Peyer's patch (tissue), 4 donors: ENCODE measurements around the gene STK32B. TPM values are rescaled to one million over a fixed set of nuclear protein-coding genes. Genes with fewer than 3 reads are reported as not detected.

Source experiments
- DNase-seq, 3 donors: peaks; one replicate each; pipeline ENCODE4 v3.0.0-alpha.2; 2017 to 2019
- H3K27ac ChIP-seq, 4 donors: fragments of 200-600 bp; sonication (generic); one replicate each; pipeline ENCODE4 v1.5.1; 2016 to 2019
- H3K27me3 ChIP-seq, 2 donors: fragments of 200-600 bp; sonication (generic); one replicate each; pipeline ENCODE4 v1.5.1; 2019
- H3K36me3 ChIP-seq, 3 donors: fragments of 200-600 bp; sonication (generic); one replicate each; pipeline ENCODE4 v1.5.1; 2016 to 2019
- H3K4me1 ChIP-seq, 4 donors: fragments of 200-600 bp; sonication (generic); one replicate each; pipeline ENCODE4 v1.5.1; 2016 to 2019
- H3K4me3 ChIP-seq, 4 donors: fragments of 200-600 bp; sonication (generic); 1 replicate in 3 of 4; 2 replicates in 1 of 4; pipeline ENCODE4 v1.5.1; 2016 to 2019; ENCODE audit warnings: mild to moderate bottlenecking in 1 of 4
- H3K9me3 ChIP-seq, 4 donors: fragments of 200-600 bp; sonication (generic); one replicate each; pipeline ENCODE4 v1.5.1; 2016 to 2019; ENCODE audit warnings: mild to moderate bottlenecking in 1 of 4
- POLR2A ChIP-seq, 2 donors: fragments of 450-650 bp; IDR thresholded peaks; one replicate each; pipeline ENCODE4 v1.5.1; 2017; ENCODE audit warnings: antibody characterized with exemption in 2 of 2, mild to moderate bottlenecking in 2 of 2, moderate library complexity in 2 of 2
- total RNA-seq, 4 donors: library from RNA; depleted of rRNA; stranded (reverse); fragments of >200 nt; gene quantifications; one replicate each; pipeline ENCODE4 v1.1.0, GENCODE V29; 2016
- TF ChIP-seq, protein P1 (sequence below), 6 experiments: fragments of 450-650 bp in 4 of 6; fragments of 200-600 bp in 2 of 6; sonication (generic) in 1 of 6; IDR thresholded peaks; one replicate each; pipeline ENCODE4 v1.5.1; 2017 to 2019; ENCODE audit warnings: antibody characterized with exemption in 6 of 6, mild to moderate bottlenecking in 3 of 6, moderate library complexity in 1 of 6

Gene STK32B
- total RNA-seq, 4 donors from 2014 or later, result 0.35 to 3.3 (median 1.3) TPM

DNA sequence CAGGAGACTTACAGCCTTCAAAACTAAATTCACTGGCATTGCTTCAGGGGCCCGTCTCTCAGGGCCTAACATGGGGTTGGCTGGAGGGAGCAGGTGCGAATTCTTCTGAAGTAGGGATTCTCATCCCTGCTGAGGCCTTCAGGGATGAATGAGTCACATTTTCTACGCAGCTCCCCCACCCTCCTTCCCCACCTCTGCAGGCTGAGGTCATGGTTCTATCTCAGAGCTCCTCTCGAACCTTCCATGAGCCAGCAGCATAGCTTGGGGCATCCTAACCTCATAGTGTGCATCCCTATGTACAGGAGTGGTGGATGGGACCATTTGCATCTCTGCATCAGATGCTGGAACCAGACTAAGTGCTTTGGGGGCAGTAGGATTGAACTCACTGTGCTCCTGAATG is 347.8 kb downstream of the STK32B start:
- Histone ChIP-seq H3K27me3 (no peaks in the 10 kb centered on the region), H3K27ac (no peak overlapping the region)
- no peak for DNase-seq

DNA sequence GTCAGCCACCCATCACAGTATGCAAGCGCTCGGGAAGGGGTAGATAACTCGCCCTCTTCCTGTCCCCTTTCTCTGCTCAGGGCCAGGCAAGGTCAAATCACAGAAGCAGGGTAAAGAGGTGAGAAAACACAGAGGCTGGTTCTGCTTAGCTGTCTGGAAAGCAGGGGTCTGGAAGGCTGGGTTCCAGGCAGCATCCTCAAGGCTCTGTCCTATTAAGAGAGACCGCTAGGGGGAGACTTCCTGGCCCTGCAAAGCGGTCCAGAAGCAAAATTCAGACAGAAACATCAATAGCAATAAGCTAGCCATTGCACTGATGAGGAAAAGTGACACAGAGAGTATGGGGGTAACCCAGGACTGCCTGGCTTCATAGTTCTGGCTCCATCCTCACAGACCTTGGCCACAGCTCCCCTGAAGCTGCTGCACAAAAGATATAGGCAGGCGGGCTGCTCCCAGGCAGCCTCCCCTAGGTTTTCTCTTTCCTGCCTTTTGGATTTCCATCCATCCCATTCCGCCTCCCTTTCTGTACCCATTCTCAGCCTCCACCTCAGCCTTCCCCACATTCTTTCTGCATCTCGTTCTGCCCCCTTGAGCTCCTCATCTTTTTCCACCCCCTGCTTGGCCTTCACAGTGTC is 348.6 kb downstream of the STK32B start:
- H3K36me3 ChIP-seq, result no peaks in the 10 kb centered on the region
- H3K4me3 ChIP-seq, result no peak overlapping the region
- TF ChIP-seq POLR2A (IDR thresholded peaks at IDR 0.05), result no peak
- TF ChIP-seq, protein P1, sequence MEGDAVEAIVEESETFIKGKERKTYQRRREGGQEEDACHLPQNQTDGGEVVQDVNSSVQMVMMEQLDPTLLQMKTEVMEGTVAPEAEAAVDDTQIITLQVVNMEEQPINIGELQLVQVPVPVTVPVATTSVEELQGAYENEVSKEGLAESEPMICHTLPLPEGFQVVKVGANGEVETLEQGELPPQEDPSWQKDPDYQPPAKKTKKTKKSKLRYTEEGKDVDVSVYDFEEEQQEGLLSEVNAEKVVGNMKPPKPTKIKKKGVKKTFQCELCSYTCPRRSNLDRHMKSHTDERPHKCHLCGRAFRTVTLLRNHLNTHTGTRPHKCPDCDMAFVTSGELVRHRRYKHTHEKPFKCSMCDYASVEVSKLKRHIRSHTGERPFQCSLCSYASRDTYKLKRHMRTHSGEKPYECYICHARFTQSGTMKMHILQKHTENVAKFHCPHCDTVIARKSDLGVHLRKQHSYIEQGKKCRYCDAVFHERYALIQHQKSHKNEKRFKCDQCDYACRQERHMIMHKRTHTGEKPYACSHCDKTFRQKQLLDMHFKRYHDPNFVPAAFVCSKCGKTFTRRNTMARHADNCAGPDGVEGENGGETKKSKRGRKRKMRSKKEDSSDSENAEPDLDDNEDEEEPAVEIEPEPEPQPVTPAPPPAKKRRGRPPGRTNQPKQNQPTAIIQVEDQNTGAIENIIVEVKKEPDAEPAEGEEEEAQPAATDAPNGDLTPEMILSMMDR (IDR thresholded peaks at IDR 0.05), result peak in 3 of 6 experiments; percentile 21 to 37 (median 25)
- H3K9me3 ChIP-seq, result no peaks in the 10 kb centered on the region
- H3K27ac ChIP-seq, result no peak overlapping the region
- H3K4me1 ChIP-seq, result no peaks in the 10 kb centered on the region
- DNase-seq, result no peak
- H3K27me3 ChIP-seq, result no peaks in the 10 kb centered on the region

More for the DNA sequence above, 347.8 kb downstream of the STK32B start:
- Histone ChIP-seq H3K36me3 (no peaks in the 10 kb centered on the region), H3K4me1 (no peaks in the 10 kb centered on the region), H3K4me3 (no peak overlapping the region), H3K9me3 (no peaks in the 10 kb centered on the region)
- TF ChIP-seq, protein P1 (IDR thresholded peaks at IDR 0.05), result no peak

DNA sequence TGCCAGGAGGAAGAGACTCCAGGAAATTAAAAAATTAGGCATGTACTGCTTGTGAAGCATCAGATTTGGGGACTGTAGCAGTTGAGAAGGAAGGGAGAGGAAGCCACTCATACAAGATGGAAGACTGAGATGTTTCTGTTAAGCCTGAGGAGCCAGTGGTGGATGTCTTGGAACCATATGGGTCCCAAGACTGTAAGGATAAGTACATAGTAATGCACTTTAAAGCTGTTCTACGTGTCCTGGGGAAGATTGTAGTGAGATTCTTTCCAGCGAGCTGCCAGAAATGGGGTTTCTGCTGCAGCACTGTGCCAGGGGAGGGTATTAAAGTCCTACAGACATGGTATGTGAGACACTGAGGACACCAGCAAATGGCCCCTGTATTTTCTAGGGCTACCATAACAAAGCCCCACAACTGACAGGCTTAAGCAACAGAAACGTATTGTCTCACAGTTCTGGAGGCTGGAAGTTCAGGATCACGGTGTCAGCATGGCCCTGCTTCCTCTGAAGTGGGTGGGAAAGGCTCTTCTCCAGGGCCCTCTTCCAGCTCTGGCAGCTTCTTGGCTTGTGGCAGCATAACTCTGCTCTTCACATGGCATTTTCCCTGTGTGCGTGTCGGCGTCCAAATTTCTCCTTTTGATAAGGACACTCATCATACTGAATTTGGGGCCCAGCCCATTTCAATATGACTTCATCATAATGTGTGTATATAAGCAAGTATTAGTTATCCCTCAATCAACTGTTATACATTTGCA is 352.6 kb downstream of the STK32B start:
- no peak overlapping the region for H3K27ac ChIP-seq
- H3K27me3 ChIP-seq, result no peaks in the 10 kb centered on the region
- H3K36me3 ChIP-seq, result no peaks in the 10 kb centered on the region
- no peak for TF ChIP-seq POLR2A (IDR thresholded peaks at IDR 0.05)
- TF ChIP-seq, protein P1 (IDR thresholded peaks at IDR 0.05), result no peak
- H3K4me1 ChIP-seq, result no peaks in the 10 kb centered on the region
- no peak for DNase-seq
- H3K9me3 ChIP-seq, result peaks cover 0 to 9% (median 2%) of the 10 kb centered on the region in 4 donors
- H3K4me3 ChIP-seq, result no peak overlapping the region

DNA sequence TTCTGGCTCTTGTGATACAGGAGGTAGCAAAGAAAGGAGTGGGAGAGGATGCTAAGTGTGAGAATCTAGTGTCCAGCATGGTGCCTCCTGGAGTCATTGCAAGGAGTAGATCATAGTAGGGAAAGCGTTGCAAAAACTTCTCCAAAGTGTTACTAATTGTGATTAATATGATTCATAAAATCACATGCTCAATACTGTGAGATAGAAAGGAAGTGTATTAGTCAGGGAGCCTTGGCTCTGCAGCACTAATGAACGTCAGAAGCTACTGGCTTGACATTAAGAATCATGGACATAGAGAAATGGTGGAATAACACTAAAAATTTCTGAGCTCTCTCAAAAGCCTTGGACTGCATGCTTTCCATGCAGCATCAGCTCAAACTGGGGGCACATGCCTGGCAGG is 358.0 kb downstream of the STK32B start:
- TF ChIP-seq, protein P1 (IDR thresholded peaks at IDR 0.05), result no peak
- TF ChIP-seq POLR2A (IDR thresholded peaks at IDR 0.05), result no peak
- H3K4me3 ChIP-seq, result no peak overlapping the region
- peaks cover 0 to 9% (median 2%) of the 10 kb centered on the region in 4 donors for H3K9me3 ChIP-seq
- H3K27ac ChIP-seq, result no peak overlapping the region
- no peak for DNase-seq
- H3K27me3 ChIP-seq, result no peaks in the 10 kb centered on the region
- H3K4me1 ChIP-seq, result no peaks in the 10 kb centered on the region
- no peaks in the 10 kb centered on the region for H3K36me3 ChIP-seq

DNA sequence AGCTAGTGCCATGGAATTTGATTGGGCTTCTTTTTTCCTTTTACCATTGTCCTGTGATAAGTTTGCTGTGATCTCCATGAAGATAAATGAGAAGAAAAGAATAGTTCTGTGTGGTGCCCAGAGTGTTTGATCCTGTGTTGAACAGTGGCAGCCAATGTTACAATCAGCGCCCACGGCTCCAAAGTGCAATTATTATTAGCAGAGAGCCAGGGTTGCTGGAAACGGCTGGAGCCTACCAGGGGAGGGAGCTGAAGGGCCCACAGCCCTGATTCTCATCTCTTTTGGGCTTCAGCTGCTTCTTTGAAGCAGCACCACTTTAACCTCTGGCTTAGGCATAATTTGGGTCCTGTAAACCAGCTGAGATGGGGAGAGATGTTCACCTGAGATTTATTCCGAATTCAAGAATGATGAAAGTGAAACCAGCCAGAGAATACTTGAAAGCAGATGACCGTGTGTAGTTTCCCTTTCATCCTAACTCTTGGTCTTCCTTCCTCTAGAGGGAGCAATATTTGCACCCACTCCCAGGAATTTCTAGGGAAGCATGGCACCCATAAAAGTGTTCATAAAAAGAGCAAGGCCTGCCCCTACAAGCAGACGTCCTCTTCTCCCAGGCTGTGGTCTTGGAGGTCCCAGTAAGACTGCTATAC is 358.8 kb downstream of the STK32B start:
- Histone ChIP-seq H3K36me3 (no peaks in the 10 kb centered on the region), H3K4me3 (no peak overlapping the region), H3K9me3 (peaks cover 0 to 9% (median 2%) of the 10 kb centered on the region in 4 donors), H3K27me3 (no peaks in the 10 kb centered on the region), H3K27ac (no peak overlapping the region), H3K4me1 (no peaks in the 10 kb centered on the region)
- TF ChIP-seq POLR2A (IDR thresholded peaks at IDR 0.05), result no peak
- TF ChIP-seq, protein P1 (IDR thresholded peaks at IDR 0.05), result no peak
- no peak for DNase-seq
